HepG2 (cell line): ENCODE data around the gene SEPTIN2. TPM values are rescaled to one million over a fixed set of nuclear protein-coding genes. Genes with fewer than 3 reads are reported as not detected.

Experiments
- CHD4 ChIP-seq: fragments of 200-600 bp; sonication (generic); IDR thresholded peaks from 2 replicates; pipeline ENCODE4 v1.7.0; 2017; ENCODE audit warnings: mild to moderate bottlenecking, low read length, borderline replicate concordance
- DMAP1 ChIP-seq: IDR thresholded peaks from 2 replicates; pipeline ENCODE4 v1.6.1; 2016
- GLI4 ChIP-seq: sonication (generic); formaldehyde crosslinking; IDR thresholded peaks from 2 replicates; pipeline ENCODE4 v1.5.1; 2020; ENCODE audit warnings: missing genetic modification reagents, mild to moderate bottlenecking, moderate library complexity, borderline replicate concordance
- HOXA5 ChIP-seq: sonication (generic); formaldehyde crosslinking; IDR thresholded peaks from 2 replicates; pipeline ENCODE4 v1.4.0; 2020; ENCODE audit warnings: missing genetic modification reagents
- KDM2A ChIP-seq: sonication (generic); formaldehyde crosslinking; IDR thresholded peaks from 2 replicates; pipeline ENCODE4 v1.4.0; 2020; ENCODE audit warnings: low read depth, missing genetic modification reagents, borderline replicate concordance
- NRL ChIP-seq: sonication (generic); formaldehyde crosslinking; IDR thresholded peaks from 2 replicates; pipeline ENCODE4 v1.5.0; 2020; ENCODE audit warnings: missing genetic modification reagents, mild to moderate bottlenecking, moderate library complexity, borderline replicate concordance
- POGZ ChIP-seq: sonication (generic); formaldehyde crosslinking; IDR thresholded peaks from 2 replicates; pipeline ENCODE4 v1.4.0; 2020; ENCODE audit warnings: mild to moderate bottlenecking, missing genetic modification reagents
- REXO4 ChIP-seq: sonication (generic); formaldehyde crosslinking; IDR thresholded peaks from 2 replicates; pipeline ENCODE4 v1.8.0; 2022; ENCODE audit warnings: missing genetic modification reagents, mild to moderate bottlenecking, borderline replicate concordance
- SSRP1 ChIP-seq: IDR thresholded peaks from 2 replicates; pipeline ENCODE4 v1.6.1; 2016; ENCODE audit warnings: control low read depth
- TEAD2 ChIP-seq: sonication (generic); formaldehyde crosslinking; IDR thresholded peaks from 2 replicates; pipeline ENCODE4 v1.9.0; 2021; ENCODE audit warnings: missing genetic modification reagents
- YY1 ChIP-seq: IDR thresholded peaks from 2 replicates; pipeline ENCODE4 v1.6.1; 2011; ENCODE audit warnings: low read length, low read depth, moderate library complexity, mild to moderate bottlenecking; ENCODE audit not compliant: insufficient read depth, insufficient replicate concordance
- ZNF264 ChIP-seq: sonication (generic); formaldehyde crosslinking; IDR thresholded peaks from 2 replicates; pipeline ENCODE4 v1.4.0; 2020; ENCODE audit warnings: missing genetic modification reagents
- ZNF549 ChIP-seq: sonication (generic); formaldehyde crosslinking; IDR thresholded peaks from 2 replicates; pipeline ENCODE4 v1.5.0; 2020; ENCODE audit warnings: missing genetic modification reagents
- ZNF678 ChIP-seq: sonication (generic); formaldehyde crosslinking; IDR thresholded peaks from 2 replicates; pipeline ENCODE4 v1.4.0; 2020; ENCODE audit warnings: mild to moderate bottlenecking, missing genetic modification reagents
- ZNF883 ChIP-seq: sonication (generic); formaldehyde crosslinking; IDR thresholded peaks from 2 replicates; pipeline ENCODE4 v1.5.1; 2020; ENCODE audit warnings: mild to moderate bottlenecking, missing genetic modification reagents; ENCODE audit errors: not compliant biosample characterization
- ZSCAN20 ChIP-seq: sonication (generic); formaldehyde crosslinking; IDR thresholded peaks from 2 replicates; pipeline ENCODE4 v1.4.0; 2020; ENCODE audit warnings: missing genetic modification reagents, mild to moderate bottlenecking, borderline replicate concordance
- polyA plus RNA-seq, 8 experiments: library from polyadenylated mRNA; depleted of rRNA in 3 of 8; stranded (reverse) in 7 of 8; unstranded in 1 of 8; fragments of >200 nt; fragmentation: Illumina TruSeq in 4 of 8; extraction: Trizol in 4 of 8; gene quantifications; 2 replicates each; pipeline versions ENCODE4 v1.2.1 to v1.2.3, GENCODE V29; 2011 to 2016; ENCODE audit warnings: low read depth in 4 of 8, missing spikeins in 1 of 8, mixed read lengths in 1 of 8; ENCODE audit not compliant: insufficient read depth in 1 of 8
- total RNA-seq, 5 experiments: library from RNA; depleted of rRNA; stranded (reverse); fragments of >200 nt; fragmentation: Illumina TruSeq; extraction: Trizol; gene quantifications; 2 replicates each; pipeline ENCODE4 v1.2.3, GENCODE V29; 2016; ENCODE audit warnings: low read depth in 1 of 5
- TF ChIP-seq, protein P1 (sequence below): sonication (generic); formaldehyde crosslinking; IDR thresholded peaks from 2 replicates; pipeline ENCODE4 v1.4.0; 2020; ENCODE audit warnings: missing genetic modification reagents, mild to moderate bottlenecking, borderline replicate concordance
- TF ChIP-seq, protein P2 (sequence below): sonication (generic); formaldehyde crosslinking; IDR thresholded peaks from 2 replicates; pipeline ENCODE4 v1.5.0; 2020; ENCODE audit warnings: mild to moderate bottlenecking, missing genetic modification reagents, borderline replicate concordance
- TF ChIP-seq, protein P3 (sequence below), 2 experiments: IDR thresholded peaks; 2 replicates each; pipeline ENCODE4 v1.6.1; 2011 to 2012; ENCODE audit warnings: low read length in 2 of 2, borderline replicate concordance in 1 of 2, low read depth in 1 of 2, mild to moderate bottlenecking in 1 of 2, moderate library complexity in 1 of 2

SEPTIN2 gene
- total and polyA plus RNA-seq, 2 of the 13 experiments (the other 11 are each of a cell fraction or from before 2014, with no cell fraction given) = 493 to 733 TPM

DNA sequence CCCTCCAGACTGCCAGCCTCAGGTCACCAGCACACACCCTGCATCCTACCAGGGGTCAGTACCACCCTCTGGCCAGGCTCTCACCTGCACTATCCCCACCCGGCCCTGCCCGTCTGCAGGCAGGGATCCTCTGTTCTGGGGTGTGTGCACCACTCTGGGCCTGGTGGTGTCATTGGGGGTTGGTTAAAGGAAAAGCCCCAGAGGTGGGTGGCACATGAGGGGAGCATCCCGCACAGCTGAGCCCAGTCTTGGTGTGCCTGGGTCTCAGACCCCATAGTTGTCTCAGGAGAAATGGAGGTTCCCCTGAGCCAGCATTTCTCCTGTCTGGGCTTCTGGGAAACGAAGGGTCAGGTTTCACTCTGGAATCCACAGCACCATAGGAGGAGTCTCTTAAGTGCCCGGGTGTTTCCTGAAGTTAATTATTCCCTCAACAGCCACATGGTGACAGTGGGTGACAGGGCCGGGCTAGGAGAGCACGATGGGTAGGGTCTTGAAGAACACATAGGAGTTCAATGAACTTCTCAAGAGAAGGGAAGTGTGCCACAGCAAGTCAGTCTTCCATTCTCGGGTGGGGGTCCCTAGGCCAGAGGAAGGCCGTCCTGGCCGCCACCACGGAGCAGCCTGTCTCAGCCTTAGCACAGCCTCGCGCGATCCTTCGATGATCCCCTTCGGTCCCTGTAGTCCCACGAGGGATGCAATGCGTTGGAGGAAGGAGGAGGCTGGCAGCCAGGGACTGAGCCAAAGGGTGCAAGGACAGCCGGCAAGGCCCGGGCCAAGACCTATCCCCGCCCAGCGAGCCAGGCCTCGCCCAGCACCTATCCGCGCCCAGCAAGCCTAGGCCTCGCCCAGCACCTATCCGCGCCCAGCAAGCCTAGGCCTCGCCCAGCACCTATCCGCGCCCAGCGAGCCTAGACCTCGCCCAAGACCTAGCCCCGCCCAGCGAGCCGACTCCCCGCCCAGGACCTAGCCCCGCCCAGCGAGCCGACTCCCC, 39.2 kb downstream of the SEPTIN2 start (continued):
- TF ChIP-seq, protein P1, sequence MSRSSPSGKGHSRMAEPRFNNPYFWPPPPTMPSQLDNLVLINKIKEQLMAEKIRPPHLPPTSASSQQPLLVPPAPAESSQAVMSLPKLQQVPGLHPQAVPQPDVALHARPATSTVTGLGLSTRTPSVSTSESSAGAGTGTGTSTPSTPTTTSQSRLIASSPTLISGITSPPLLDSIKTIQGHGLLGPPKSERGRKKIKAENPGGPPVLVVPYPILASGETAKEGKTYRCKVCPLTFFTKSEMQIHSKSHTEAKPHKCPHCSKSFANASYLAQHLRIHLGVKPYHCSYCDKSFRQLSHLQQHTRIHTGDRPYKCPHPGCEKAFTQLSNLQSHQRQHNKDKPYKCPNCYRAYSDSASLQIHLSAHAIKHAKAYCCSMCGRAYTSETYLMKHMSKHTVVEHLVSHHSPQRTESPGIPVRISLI (CRISPR knock-in tag) = peak; percentile 21; the same call in 1 of the 2 replicates
- TF ChIP-seq, protein P2, sequence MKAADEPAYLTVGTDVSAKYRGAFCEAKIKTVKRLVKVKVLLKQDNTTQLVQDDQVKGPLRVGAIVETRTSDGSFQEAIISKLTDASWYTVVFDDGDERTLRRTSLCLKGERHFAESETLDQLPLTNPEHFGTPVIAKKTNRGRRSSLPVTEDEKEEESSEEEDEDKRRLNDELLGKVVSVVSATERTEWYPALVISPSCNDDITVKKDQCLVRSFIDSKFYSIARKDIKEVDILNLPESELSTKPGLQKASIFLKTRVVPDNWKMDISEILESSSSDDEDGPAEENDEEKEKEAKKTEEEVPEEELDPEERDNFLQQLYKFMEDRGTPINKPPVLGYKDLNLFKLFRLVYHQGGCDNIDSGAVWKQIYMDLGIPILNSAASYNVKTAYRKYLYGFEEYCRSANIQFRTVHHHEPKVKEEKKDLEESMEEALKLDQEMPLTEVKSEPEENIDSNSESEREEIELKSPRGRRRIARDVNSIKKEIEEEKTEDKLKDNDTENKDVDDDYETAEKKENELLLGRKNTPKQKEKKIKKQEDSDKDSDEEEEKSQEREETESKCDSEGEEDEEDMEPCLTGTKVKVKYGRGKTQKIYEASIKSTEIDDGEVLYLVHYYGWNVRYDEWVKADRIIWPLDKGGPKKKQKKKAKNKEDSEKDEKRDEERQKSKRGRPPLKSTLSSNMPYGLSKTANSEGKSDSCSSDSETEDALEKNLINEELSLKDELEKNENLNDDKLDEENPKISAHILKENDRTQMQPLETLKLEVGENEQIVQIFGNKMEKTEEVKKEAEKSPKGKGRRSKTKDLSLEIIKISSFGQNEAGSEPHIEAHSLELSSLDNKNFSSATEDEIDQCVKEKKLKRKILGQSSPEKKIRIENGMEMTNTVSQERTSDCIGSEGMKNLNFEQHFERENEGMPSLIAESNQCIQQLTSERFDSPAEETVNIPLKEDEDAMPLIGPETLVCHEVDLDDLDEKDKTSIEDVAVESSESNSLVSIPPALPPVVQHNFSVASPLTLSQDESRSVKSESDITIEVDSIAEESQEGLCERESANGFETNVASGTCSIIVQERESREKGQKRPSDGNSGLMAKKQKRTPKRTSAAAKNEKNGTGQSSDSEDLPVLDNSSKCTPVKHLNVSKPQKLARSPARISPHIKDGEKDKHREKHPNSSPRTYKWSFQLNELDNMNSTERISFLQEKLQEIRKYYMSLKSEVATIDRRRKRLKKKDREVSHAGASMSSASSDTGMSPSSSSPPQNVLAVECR (CRISPR knock-in tag) = peak; percentile 72
- peak; percentile 50 for TF ChIP-seq ZNF883
- TF ChIP-seq HOXA5 (CRISPR knock-in tag) = peak; percentile 37; the same call in 1 of the 2 replicates
- no peak for TF ChIP-seq REXO4 (CRISPR knock-in tag)
- peak; percentile 65; the same call in 1 of the 2 replicates for TF ChIP-seq ZNF264
- TF ChIP-seq ZNF549 (CRISPR knock-in tag) = no peak
- TF ChIP-seq YY1 = peak; percentile 14
- TF ChIP-seq, protein P3, sequence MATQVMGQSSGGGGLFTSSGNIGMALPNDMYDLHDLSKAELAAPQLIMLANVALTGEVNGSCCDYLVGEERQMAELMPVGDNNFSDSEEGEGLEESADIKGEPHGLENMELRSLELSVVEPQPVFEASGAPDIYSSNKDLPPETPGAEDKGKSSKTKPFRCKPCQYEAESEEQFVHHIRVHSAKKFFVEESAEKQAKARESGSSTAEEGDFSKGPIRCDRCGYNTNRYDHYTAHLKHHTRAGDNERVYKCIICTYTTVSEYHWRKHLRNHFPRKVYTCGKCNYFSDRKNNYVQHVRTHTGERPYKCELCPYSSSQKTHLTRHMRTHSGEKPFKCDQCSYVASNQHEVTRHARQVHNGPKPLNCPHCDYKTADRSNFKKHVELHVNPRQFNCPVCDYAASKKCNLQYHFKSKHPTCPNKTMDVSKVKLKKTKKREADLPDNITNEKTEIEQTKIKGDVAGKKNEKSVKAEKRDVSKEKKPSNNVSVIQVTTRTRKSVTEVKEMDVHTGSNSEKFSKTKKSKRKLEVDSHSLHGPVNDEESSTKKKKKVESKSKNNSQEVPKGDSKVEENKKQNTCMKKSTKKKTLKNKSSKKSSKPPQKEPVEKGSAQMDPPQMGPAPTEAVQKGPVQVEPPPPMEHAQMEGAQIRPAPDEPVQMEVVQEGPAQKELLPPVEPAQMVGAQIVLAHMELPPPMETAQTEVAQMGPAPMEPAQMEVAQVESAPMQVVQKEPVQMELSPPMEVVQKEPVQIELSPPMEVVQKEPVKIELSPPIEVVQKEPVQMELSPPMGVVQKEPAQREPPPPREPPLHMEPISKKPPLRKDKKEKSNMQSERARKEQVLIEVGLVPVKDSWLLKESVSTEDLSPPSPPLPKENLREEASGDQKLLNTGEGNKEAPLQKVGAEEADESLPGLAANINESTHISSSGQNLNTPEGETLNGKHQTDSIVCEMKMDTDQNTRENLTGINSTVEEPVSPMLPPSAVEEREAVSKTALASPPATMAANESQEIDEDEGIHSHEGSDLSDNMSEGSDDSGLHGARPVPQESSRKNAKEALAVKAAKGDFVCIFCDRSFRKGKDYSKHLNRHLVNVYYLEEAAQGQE (IDR thresholded peaks at IDR 0.05; ENCODE audit: borderline replicate concordance in 1 of 2, low read depth in 1 of 2, low read length in 2 of 2) = no peak
- no peak for TF ChIP-seq ZNF678 (CRISPR knock-in tag)
- TF ChIP-seq GLI4 (CRISPR knock-in tag) = peak; percentile 49; the same call in 1 of the 2 replicates
- peak; percentile 64; the same call in 1 of the 2 replicates for TF ChIP-seq DMAP1 (CRISPR knock-in tag)
- peak; percentile 93 for TF ChIP-seq KDM2A (CRISPR knock-in tag)
- no peak for TF ChIP-seq ZSCAN20 (CRISPR knock-in tag)
- TF ChIP-seq POGZ = peak; percentile 26; the same call in 1 of the 2 replicates
- peak; percentile 81; the same call in 1 of the 2 replicates for TF ChIP-seq NRL
- TF ChIP-seq CHD4 = peak; percentile 87
- TF ChIP-seq SSRP1 = peak; percentile 98
- 0 out of 2 replicates have a peak, but pooled peaks have one; percentile 26 for TF ChIP-seq TEAD2 (CRISPR knock-in tag)
